Lung (tissue), 12 donors: ENCODE measurements around the gene LNX1. TPM values are rescaled to one million over a fixed set of nuclear protein-coding genes. Genes with fewer than 3 reads are reported as not detected.

ENCODE experiments used
- ATAC-seq: fragments of 200-7000 bp; cut with Tn5 transposase; one replicate; pipeline ENCODE4 v1.9.1; 2020; ENCODE audit warnings: moderate number of reproducible peaks; ENCODE audit not compliant: insufficient read depth, low FRiP score
- DNase-seq, 3 donors: peaks; one replicate each; pipeline ENCODE4 v3.0.0-alpha.2; 2013 to 2017
- H3K27ac ChIP-seq, 2 donors: one replicate each; pipeline ENCODE4 v1.5.1; 2013; ENCODE audit warnings: mild to moderate bottlenecking in 2 of 2, moderate library complexity in 2 of 2, control low read depth in 1 of 2, inconsistent platforms in 1 of 2, low read depth in 1 of 2, low read length in 1 of 2
- H3K27me3 ChIP-seq, 3 donors: one replicate each; pipeline ENCODE4 v1.5.1; 2013; ENCODE audit warnings: low read length in 2 of 3; ENCODE audit not compliant: control insufficient read depth in 3 of 3, insufficient read depth in 3 of 3
- H3K36me3 ChIP-seq, 4 donors: one replicate each; pipeline ENCODE4 v1.5.1; 2013; ENCODE audit warnings: low read length in 4 of 4, mild to moderate bottlenecking in 1 of 4, moderate library complexity in 1 of 4; ENCODE audit not compliant: control insufficient read depth in 4 of 4, insufficient read depth in 4 of 4
- H3K4me1 ChIP-seq, 5 donors: one replicate each; pipeline ENCODE4 v1.5.1; 2013; ENCODE audit warnings: low read length in 5 of 5, mild to moderate bottlenecking in 2 of 5, moderate library complexity in 1 of 5; ENCODE audit not compliant: control insufficient read depth in 5 of 5, insufficient read depth in 5 of 5
- H3K4me3 ChIP-seq: one replicate; pipeline ENCODE4 v1.5.1; 2013; ENCODE audit warnings: mild to moderate bottlenecking, control low read depth, moderate library complexity
- H3K9ac ChIP-seq, 2 donors: one replicate each; pipeline ENCODE4 v1.5.1; 2013; ENCODE audit warnings: low read length in 2 of 2, control low read depth in 1 of 2; ENCODE audit not compliant: insufficient read depth in 1 of 2
- H3K9me3 ChIP-seq, 4 donors: one replicate each; pipeline ENCODE4 v1.5.1; 2013; ENCODE audit warnings: low read length in 3 of 4, mild to moderate bottlenecking in 1 of 4, moderate library complexity in 1 of 4; ENCODE audit not compliant: control insufficient read depth in 4 of 4, insufficient read depth in 3 of 4
- WGBS, 2 donors: extraction: QIAGEN DNeasy Blood & Tissue Kit; methylation state at CpG; one replicate each; pipeline ENCODE4 v1.1.7; 2013; 5-methylcytosine and 5-hydroxymethylcytosine counted together
- polyA plus RNA-seq, 2 donors: library from polyadenylated mRNA; stranded (reverse); fragments of 200-250 nt; gene quantifications; one replicate each; pipeline ENCODE4 v1.2.1, GENCODE V29; 2013
- total RNA-seq, 2 donors: library from RNA; depleted of rRNA in 1 of 2; stranded (reverse); fragments of >200 nt in 1 of 2; gene quantifications; one replicate each; pipeline ENCODE4 v1.2.1, GENCODE V29; 2014 to 2021
- TF ChIP-seq, protein P1 (sequence below): IDR thresholded peaks from 2 replicates; pipeline ENCODE4 v1.5.1; 2012; ENCODE audit warnings: mild to moderate bottlenecking; ENCODE audit errors: control extremely low read depth, extremely low read depth
- donor health status: control.
- donor health status: control.
- donor health status: Bipolar disorder and iron deficiency.
- donor health status: healthy.
- donor health status: DM: yes; HTN: yes; CAD: no.

Gene LNX1
- total and polyA plus RNA-seq, 4 donors = 1.4 to 5.2 (median 3.2) TPM

DNA sequence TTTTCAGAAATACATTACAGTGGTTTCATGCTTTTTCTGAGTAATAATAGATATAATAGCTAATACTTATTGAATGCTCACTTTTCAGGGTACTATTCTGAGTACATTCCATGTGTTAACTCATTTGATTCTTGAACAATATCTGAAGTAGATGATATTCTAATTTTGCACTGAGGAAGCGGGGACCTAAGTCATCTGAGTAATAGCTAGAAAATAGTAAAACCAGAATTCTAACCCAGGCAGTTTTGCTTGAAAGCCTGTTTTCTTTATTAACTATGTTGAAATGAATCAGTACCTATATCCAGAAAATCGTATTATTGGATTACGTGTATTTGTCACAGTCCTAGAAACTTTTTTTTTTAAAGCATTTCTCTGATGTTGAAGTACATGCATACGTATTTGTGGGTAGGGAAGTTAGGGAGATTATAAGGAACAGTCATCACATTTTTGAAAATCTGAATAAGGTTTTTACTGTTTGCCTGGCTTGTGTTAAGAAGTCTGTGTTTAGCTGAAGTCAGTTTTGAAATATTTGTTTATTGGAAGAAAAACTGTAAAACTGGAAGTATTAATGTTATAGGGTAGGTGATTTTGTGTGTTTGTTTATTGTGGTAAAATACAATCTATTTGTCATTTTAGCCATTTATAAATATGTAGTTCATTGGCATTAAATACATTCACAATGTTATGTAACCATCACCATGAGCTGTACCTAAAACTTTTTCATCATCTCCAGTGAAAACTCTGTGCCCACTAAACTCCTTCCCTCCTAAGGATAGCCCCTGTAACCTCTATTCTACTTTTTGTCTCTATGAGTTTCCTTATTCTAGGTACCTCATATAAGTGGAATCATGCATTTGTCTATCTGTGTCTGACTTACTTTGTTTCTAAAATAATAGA, 158.5 kb downstream of the LNX1 start:
- no peak overlapping the region for H3K4me3 ChIP-seq
- no peaks in the 10 kb centered on the region for H3K9me3 ChIP-seq
- no peak for ATAC-seq
- no peaks in the 10 kb centered on the region for H3K27me3 ChIP-seq
- 91 to 92% methylated on average over 4 of the region's 4 CpGs for WGBS, 2 donors
- TF ChIP-seq, protein P1, sequence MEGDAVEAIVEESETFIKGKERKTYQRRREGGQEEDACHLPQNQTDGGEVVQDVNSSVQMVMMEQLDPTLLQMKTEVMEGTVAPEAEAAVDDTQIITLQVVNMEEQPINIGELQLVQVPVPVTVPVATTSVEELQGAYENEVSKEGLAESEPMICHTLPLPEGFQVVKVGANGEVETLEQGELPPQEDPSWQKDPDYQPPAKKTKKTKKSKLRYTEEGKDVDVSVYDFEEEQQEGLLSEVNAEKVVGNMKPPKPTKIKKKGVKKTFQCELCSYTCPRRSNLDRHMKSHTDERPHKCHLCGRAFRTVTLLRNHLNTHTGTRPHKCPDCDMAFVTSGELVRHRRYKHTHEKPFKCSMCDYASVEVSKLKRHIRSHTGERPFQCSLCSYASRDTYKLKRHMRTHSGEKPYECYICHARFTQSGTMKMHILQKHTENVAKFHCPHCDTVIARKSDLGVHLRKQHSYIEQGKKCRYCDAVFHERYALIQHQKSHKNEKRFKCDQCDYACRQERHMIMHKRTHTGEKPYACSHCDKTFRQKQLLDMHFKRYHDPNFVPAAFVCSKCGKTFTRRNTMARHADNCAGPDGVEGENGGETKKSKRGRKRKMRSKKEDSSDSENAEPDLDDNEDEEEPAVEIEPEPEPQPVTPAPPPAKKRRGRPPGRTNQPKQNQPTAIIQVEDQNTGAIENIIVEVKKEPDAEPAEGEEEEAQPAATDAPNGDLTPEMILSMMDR = no peak
- peaks cover 9 to 24% (median 17%) of the 10 kb centered on the region in 4 donors for H3K36me3 ChIP-seq
- DNase-seq = no peak
- no peak overlapping the region for H3K27ac ChIP-seq
- H3K9ac ChIP-seq = no peak overlapping the region
- H3K4me1 ChIP-seq = peaks cover 0 to 2% (median 0%) of the 10 kb centered on the region in 5 donors

DNA sequence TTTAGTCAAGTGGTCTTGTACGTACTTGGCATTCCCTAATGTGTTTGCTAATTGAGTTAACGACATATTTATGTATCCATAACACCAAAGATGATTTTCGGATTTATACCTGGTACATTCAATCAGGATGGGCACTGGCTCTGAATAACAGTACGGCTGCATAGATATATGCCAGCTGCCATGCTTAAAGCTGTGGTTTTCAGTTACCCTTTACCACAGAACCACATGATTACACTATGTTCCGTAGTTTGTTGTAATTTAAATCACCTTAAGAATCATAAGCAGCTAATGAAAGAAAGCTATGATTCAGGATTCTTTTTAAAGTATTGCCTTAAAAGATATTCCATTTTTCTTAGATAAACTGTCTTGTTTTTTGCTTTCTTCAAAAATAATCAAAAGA, 160.2 kb downstream of the LNX1 start:
- H3K36me3 ChIP-seq = peaks cover 11 to 26% (median 20%) of the 10 kb centered on the region in 4 donors
- H3K27ac ChIP-seq = no peak overlapping the region
- TF ChIP-seq, protein P1 = no peak
- WGBS, 2 donors = 70 to 77% methylated on average over 5 of the region's 5 CpGs
- DNase-seq = no peak
- no peaks in the 10 kb centered on the region for H3K9me3 ChIP-seq
- H3K9ac ChIP-seq = no peak overlapping the region
- peaks cover 0 to 2% (median 0%) of the 10 kb centered on the region in 5 donors for H3K4me1 ChIP-seq
- H3K4me3 ChIP-seq = no peak overlapping the region
- no peak for ATAC-seq
- H3K27me3 ChIP-seq = no peaks in the 10 kb centered on the region

DNA sequence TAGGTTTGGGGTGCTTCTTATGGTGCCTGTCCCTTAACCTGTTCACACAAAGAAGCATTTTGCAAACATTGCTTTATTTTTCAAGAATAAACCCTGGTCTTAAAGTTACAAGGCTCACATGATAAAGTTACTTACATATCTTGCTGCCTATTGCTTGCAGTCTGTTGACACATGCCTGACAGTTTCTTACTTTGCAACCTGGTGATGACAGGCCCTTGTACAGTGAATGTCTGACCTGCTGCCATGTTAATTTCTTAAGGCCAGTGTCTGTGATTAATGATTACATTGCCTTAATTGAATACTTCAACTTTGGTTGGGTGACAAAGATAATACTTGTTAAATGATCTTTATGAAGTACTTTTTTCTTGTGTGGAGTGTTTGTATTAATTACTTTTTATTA, 163.9 kb downstream of the LNX1 start:
- TF ChIP-seq, protein P1 = no peak
- no peak overlapping the region for H3K4me3 ChIP-seq
- peaks cover 9 to 26% (median 19%) of the 10 kb centered on the region in 4 donors for H3K36me3 ChIP-seq
- no peaks in the 10 kb centered on the region for H3K27me3 ChIP-seq
- DNase-seq (no peak), ATAC-seq (no peak)
- H3K9ac ChIP-seq = no peak overlapping the region
- peaks cover 0 to 6% (median 0%) of the 10 kb centered on the region in 5 donors for H3K4me1 ChIP-seq
- H3K9me3 ChIP-seq = no peaks in the 10 kb centered on the region
- no peak overlapping the region for H3K27ac ChIP-seq
